Activated CD8-positive, alpha-beta memory T cell treated with anti-CD3 and anti-CD28 coated beads for 48 hours (primary cell): ENCODE results near the gene CEPT1.

Experiments used
- DNase-seq, 3 experiments: peaks; one replicate each; pipeline ENCODE4 v3.0.0-alpha.2; 2020; ENCODE audit warnings: low read depth in 2 of 3, low spot score in 2 of 3

Gene CEPT1

GRCh38 chr1:111192074-111192473 is 52.1 kb downstream of the CEPT1 start:
- DNase-seq: no peak

- DNase-seq: no peak
Measured at GRCh38 chr1:111192658-111193519, 52.9 kb downstream of the CEPT1 start.

GRCh38 chr1:111193712-111194480 is 53.9 kb downstream of the CEPT1 start:
- DNase-seq: no peak

GRCh38 chr1:111195002-111195684 is 55.1 kb downstream of the CEPT1 start:
- no peak for DNase-seq

- DNase-seq: no peak
Measured at GRCh38 chr1:111196213-111196612, 56.2 kb downstream of the CEPT1 start.

GRCh38 chr1:111197598-111198284 is 57.7 kb downstream of the CEPT1 start:
- DNase-seq: no peak

GRCh38 chr1:111198836-111199235 is 58.8 kb downstream of the CEPT1 start:
- DNase-seq: no peak

- no peak for DNase-seq
Measured at GRCh38 chr1:111199329-111199728, 59.3 kb downstream of the CEPT1 start.

GRCh38 chr1:111199881-111200801 is 60.1 kb downstream of the CEPT1 start, which contains the start of gene DENND2D:
Gene DENND2D (minus strand): TSS chr1:111200646. CDS start chr1:111200459, 187 bp downstream.
- DNase-seq: peak in 1 of 3 experiments; percentile 56

- DNase-seq: no peak
Measured at GRCh38 chr1:111200802-111201161, 60.8 kb downstream of the CEPT1 start.

- no peak for DNase-seq
Measured at GRCh38 chr1:111201275-111202090, 61.5 kb downstream of the CEPT1 start.

- no peak for DNase-seq
Measured at GRCh38 chr1:111202366-111202706, 62.3 kb downstream of the CEPT1 start.

- no peak for DNase-seq
Measured at GRCh38 chr1:111202707-111203623, 62.9 kb downstream of the CEPT1 start.

GRCh38 chr1:111203681-111204200 is 63.7 kb downstream of the CEPT1 start:
- peak; percentile 67 to 79 (median 73) for DNase-seq

- no peak for DNase-seq
Measured at GRCh38 chr1:111204201-111204982, 64.4 kb downstream of the CEPT1 start.

- no peak for DNase-seq
Measured at GRCh38 chr1:111204983-111205713, 65.1 kb downstream of the CEPT1 start.

GRCh38 chr1:111205714-111206050 is 65.7 kb downstream of the CEPT1 start:
- DNase-seq: no peak
